Measurements from ENCODE around the gene CCL8. TPM values are rescaled to one million over a fixed set of nuclear protein-coding genes. Genes with fewer than 3 reads are reported as not detected.
"Not testable (repeated sequence)": the region's sequence is repeated elsewhere in the genome, so short reads cannot be mapped to it uniquely, and the experiment has no call there.

CCL8 gene
- total and polyA plus RNA-seq, 3 donors from 2014 or later = 0.39 to 5.0 (median 0.56) TPM

DNA sequence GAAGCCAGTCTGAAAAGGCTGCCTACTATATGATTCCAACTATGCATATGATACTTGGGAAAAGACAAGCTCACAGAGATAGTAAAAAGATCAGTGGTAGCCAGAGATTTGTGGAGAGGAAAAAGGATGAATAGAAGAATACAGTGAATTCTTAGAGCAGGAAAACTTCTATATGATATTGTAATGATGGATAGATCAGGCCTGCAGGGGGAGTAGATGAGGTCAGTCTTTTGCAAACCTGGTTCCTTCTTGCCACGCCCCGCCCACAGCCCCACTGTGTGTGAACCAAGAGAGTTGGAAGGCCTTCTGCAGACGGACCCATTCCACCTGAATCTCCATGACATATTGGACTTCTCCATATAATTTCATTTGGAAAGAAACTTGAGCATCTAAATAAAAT is 761 bp upstream of the CCL8 start:
- Histone ChIP-seq H3K36me3 (ENCODE audit: low read depth, missing control alignments) (no peaks in the 10 kb centered on the region), H3K4me1 (no peaks in the 10 kb centered on the region), H3K9me3 (no peaks in the 10 kb centered on the region), H3K27ac (no peak overlapping the region), H3K27me3 (no peaks in the 10 kb centered on the region), H3K4me3 (no peak overlapping the region)
- TF ChIP-seq, protein P1, sequence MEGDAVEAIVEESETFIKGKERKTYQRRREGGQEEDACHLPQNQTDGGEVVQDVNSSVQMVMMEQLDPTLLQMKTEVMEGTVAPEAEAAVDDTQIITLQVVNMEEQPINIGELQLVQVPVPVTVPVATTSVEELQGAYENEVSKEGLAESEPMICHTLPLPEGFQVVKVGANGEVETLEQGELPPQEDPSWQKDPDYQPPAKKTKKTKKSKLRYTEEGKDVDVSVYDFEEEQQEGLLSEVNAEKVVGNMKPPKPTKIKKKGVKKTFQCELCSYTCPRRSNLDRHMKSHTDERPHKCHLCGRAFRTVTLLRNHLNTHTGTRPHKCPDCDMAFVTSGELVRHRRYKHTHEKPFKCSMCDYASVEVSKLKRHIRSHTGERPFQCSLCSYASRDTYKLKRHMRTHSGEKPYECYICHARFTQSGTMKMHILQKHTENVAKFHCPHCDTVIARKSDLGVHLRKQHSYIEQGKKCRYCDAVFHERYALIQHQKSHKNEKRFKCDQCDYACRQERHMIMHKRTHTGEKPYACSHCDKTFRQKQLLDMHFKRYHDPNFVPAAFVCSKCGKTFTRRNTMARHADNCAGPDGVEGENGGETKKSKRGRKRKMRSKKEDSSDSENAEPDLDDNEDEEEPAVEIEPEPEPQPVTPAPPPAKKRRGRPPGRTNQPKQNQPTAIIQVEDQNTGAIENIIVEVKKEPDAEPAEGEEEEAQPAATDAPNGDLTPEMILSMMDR (IDR thresholded peaks at IDR 0.05) = no peak
- TF ChIP-seq POLR2A (IDR thresholded peaks at IDR 0.05) = no peak
- 76 to 85% methylated on average over 3 of the region's 3 CpGs for WGBS, 2 donors
- intact Hi-C loops (cut with DNase I; ENCODE audit: low total_unique reads) = no loop called here
- DNase-seq = no peak

DNA sequence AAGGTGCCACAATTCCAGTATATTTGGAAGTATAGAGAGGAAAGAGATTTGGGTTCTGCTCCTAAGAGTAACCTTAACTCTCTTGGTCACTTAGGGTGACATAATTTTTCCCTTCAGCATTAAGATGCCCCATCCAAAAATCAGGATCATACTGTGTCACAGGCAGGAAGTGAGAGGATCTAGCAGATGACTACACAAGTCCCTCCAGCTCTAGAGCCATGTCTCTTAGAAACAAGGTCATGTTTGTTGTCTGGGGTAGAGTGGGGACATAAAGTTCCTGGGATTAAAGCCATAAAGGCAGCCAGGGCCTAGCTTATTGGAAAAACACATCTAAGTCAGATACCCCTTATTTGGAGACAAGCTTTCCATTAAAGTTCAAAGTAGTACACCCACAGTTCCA is 2.7 kb downstream of the CCL8 start:
- H3K36me3 ChIP-seq (ENCODE audit: low read depth, missing control alignments) = no peaks in the 10 kb centered on the region
- intact Hi-C loops (cut with DNase I; ENCODE audit: low total_unique reads) = no loop called here
- no peak for DNase-seq
- no peak overlapping the region for H3K4me3 ChIP-seq
- H3K27ac ChIP-seq = no peak overlapping the region
- H3K9me3 ChIP-seq = no peaks in the 10 kb centered on the region
- TF ChIP-seq, protein P1 (IDR thresholded peaks at IDR 0.05) = no peak
- TF ChIP-seq POLR2A (IDR thresholded peaks at IDR 0.05) = no peak
- no peaks in the 10 kb centered on the region for H3K27me3 ChIP-seq
- H3K4me1 ChIP-seq = no peaks in the 10 kb centered on the region

DNA sequence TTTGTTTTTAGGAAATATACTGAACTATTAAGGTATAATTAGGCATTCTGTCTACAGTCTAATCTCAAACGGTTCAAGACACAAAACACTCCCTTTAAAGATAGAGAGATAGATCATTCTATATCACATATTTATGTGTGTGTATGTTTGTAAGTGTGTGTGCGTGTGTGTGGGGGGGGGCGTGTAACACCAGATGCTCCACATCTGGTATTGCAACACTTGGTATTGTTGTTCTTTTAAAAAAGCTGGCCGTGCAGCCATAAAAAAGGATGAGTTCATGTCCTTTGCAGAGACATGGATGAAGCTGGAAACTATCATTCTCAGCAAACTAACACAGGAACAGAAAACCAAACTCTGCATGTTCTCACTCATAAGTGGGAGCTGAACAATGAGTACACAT is 8.3 kb downstream of the CCL8 start:
- DNase-seq; H3K36me3 ChIP-seq (ENCODE audit: low read depth, missing control alignments); H3K27ac ChIP-seq; H3K4me3 ChIP-seq; H3K4me1 ChIP-seq; H3K9me3 ChIP-seq; intact Hi-C loops (cut with DNase I; ENCODE audit: low total_unique reads); H3K27me3 ChIP-seq: not testable (repeated sequence)
- WGBS, 2 donors = 55 to 58% methylated on average over 4 of the region's 4 CpGs

DNA sequence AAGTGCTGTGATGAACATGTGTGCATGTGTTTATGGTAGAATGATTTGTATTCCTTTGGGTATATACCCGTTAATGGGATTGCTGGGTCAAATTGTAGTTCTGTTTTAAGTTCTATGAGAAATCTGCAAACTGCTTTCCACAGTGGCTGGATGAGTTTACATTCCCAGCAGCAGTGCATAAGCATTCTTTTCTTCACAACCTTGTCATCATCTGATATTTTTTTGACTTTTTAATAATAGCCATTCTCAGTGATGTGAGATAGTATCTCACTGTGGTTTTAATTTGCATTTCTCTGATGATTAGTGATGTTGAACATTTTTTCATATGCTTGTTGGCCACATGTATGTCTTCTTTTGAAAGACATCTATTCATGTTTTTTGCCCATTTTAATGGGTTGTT is 18.5 kb downstream of the CCL8 start:
- no peaks in the 10 kb centered on the region for H3K27me3 ChIP-seq
- TF ChIP-seq, protein P1 (IDR thresholded peaks at IDR 0.05) = no peak
- no peak for TF ChIP-seq POLR2A (IDR thresholded peaks at IDR 0.05)
- intact Hi-C loops (cut with DNase I; ENCODE audit: low total_unique reads) = no loop called here
- H3K36me3 ChIP-seq (ENCODE audit: low read depth, missing control alignments) = no peaks in the 10 kb centered on the region
- no peaks in the 10 kb centered on the region for H3K9me3 ChIP-seq
- WGBS, 2 donors = 85 to 94% methylated on average over 1 of the region's 1 CpG
- no peak for DNase-seq
- no peak overlapping the region for H3K4me3 ChIP-seq
- H3K4me1 ChIP-seq = no peaks in the 10 kb centered on the region
- no peak overlapping the region for H3K27ac ChIP-seq

DNA sequence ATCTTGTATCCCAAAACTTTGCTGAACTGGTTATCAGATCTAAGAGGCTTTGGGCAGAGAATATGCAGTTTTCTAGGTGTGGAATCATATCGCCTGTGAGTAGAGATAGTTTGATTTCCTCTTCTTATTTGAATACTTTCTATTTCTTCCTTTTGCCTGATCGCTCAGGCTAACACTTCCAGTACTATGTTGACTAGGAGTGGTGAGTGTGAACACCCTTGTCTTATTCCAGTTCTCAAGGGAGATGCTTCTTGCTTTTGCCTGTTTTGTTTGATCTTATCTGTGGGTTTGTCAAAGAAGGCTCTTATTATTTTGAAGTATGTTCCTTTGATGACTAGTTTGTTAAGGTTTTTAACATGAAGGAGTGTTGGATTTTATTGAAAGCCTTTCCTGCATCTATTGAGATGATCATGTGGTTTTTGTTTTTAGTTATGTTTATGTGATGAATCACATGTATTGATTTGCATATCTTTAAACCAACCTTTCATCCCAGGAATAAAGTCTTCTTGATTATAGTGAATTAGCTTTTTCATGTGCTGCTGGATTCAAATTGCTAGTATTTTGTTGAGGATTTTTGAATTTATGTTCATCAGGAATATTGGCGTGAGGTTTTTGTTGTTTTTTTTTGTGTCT is 20.0 kb downstream of the CCL8 start:
- H3K9me3 ChIP-seq = no peaks in the 10 kb centered on the region
- H3K27ac ChIP-seq = no peak overlapping the region
- no peaks in the 10 kb centered on the region for H3K4me1 ChIP-seq
- H3K4me3 ChIP-seq = no peak overlapping the region
- no peaks in the 10 kb centered on the region for H3K36me3 ChIP-seq (ENCODE audit: low read depth, missing control alignments)
- intact Hi-C loops (cut with DNase I; ENCODE audit: low total_unique reads) = no loop called here
- no peaks in the 10 kb centered on the region for H3K27me3 ChIP-seq
- no peak for TF ChIP-seq POLR2A (IDR thresholded peaks at IDR 0.05)
- TF ChIP-seq, protein P1 (IDR thresholded peaks at IDR 0.05) = no peak
- 91 to 94% methylated on average over 3 of the region's 3 CpGs for WGBS, 2 donors
- no peak for DNase-seq

All from testis (tissue), 3 donors.